ENCODE results near the gene DHRS4. TPM values are rescaled to one million over a fixed set of nuclear protein-coding genes. Genes with fewer than 3 reads are reported as not detected.
"Not testable (repeated sequence)": the region's sequence is repeated elsewhere in the genome, so short reads cannot be mapped to it uniquely, and the experiment has no call there.

DHRS4 gene
- total RNA-seq, 1 experiment from 2014 or later: 46.2 TPM

GRCh38 chr14:24012726-24013273, 59.2 kb downstream of the DHRS4 start:
- DNase-seq (ENCODE audit: low spot score); in situ Hi-C loops (cut with HindIII; ENCODE audit: low sequenced_read_pairs): not testable (repeated sequence)

DNA sequence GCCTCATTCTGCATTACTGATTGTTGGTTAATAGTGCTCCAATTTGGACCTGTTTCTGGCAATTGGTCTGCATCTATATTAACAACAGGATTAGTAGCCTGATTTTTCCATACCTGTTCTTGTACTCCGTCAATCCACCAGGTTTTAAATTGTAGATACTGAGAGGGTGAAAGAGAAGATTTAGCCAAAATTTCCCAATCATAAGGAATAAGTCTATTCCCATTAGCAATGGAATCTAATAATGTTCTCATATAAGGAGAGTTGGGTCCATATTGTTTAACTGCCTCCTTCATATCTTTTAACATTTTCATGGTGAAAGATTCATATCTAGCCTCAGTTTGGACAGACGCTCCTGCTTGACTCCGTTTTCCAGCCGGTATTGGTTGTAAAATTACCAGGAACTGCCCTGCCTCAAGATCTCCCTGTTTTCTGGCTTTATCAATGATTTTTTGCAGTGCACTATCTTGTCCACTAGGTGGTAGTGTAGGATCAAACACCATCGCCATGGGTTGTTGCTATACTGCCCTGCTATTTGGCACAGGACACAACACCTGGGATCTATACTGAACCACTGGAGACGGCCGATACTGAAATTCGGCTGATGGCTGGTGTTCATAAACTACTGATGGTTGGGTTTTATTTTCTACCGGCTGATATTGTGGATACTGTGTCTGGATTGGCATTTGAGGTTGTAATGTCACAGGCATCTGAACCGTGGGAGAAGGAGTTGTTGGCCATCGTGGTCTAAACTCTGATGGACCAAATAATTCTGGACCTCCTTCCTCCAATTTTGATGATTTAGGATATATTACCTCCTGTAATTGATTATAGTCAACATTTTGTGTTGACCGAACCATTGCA, 60.3 kb downstream of the DHRS4 start:
- DNase-seq (ENCODE audit: low spot score): peak; percentile 76
- in situ Hi-C loops (cut with HindIII; ENCODE audit: low sequenced_read_pairs): no loop called here

DNA sequence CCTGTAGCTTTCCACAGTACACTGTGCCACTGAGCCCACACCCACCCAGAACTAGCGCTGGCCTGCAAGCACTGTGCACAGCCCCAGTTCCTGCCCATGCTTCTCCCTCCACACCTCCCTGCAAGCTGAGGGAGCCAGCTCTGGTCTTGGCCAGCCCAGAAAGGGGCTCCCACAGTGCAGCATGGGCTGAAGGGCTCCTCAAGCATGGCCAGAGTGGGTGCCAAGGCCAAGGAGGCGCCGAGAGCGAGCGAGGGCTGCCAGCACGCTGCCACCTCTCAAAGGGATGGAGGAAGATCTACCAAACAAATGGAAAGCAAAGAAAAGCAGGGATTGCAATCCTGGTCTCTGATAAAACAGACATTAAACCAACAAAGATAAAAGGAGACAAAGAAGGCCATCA, 62.2 kb downstream of the DHRS4 start:
- in situ Hi-C loops (cut with HindIII; ENCODE audit: low sequenced_read_pairs): not testable (repeated sequence)

More for the DNA sequence above, 62.2 kb downstream of the DHRS4 start:
- not testable (repeated sequence) for DNase-seq (ENCODE audit: low spot score)

Other genes starting within 250 kb of the DHRS4 start
- 17.3 and 28.1 TPM in 2 replicates for gene DHRS4L2, start 35.2 kb downstream of the DHRS4 start, total RNA-seq (2014; rRNA removed; shearing (Covaris generic))
- 0.74 and 1.6 TPM in 2 replicates for gene CARMIL3, start 98.2 kb downstream of the DHRS4 start, total RNA-seq (2014; rRNA removed; shearing (Covaris generic))
- gene CPNE6, start 117.8 kb downstream of the DHRS4 start, total RNA-seq (2014; rRNA removed; shearing (Covaris generic)): not detected in 2 replicates
- 64.7 and 86.2 TPM in 2 replicates for gene PCK2, start 140.5 kb downstream of the DHRS4 start, total RNA-seq (2014; rRNA removed; shearing (Covaris generic))
- gene DCAF11, start 161.0 kb downstream of the DHRS4 start, total RNA-seq (2014; rRNA removed; shearing (Covaris generic)): 93.8 and 125 TPM in 2 replicates
- gene NRL, start 161.2 kb downstream of the DHRS4 start, total RNA-seq (2014; rRNA removed; shearing (Covaris generic)): 1.3 and 2.8 TPM in 2 replicates
- 0.88 TPM in 1 of 2 replicates, not detected in the other for gene FITM1, start 176.9 kb downstream of the DHRS4 start, total RNA-seq (2014; rRNA removed; shearing (Covaris generic))
- gene PSME1, start 182.4 kb downstream of the DHRS4 start, total RNA-seq (2014; rRNA removed; shearing (Covaris generic)): 57.9 and 58.0 TPM in 2 replicates
- gene EMC9, start 187.8 kb downstream of the DHRS4 start, total RNA-seq (2014; rRNA removed; shearing (Covaris generic)): 33.6 and 45.0 TPM in 2 replicates
- 162 and 168 TPM in 2 replicates for gene PSME2, start 192.8 kb downstream of the DHRS4 start, total RNA-seq (2014; rRNA removed; shearing (Covaris generic))
- gene RNF31, start 193.7 kb downstream of the DHRS4 start, total RNA-seq (2014; rRNA removed; shearing (Covaris generic)): 51.9 and 89.7 TPM in 2 replicates
- 8.3 and 14.1 TPM in 2 replicates for gene IRF9, start 207.5 kb downstream of the DHRS4 start, total RNA-seq (2014; rRNA removed; shearing (Covaris generic))
- 0.31 TPM in 1 of 2 replicates, not detected in the other for gene REC8, start 218.3 kb downstream of the DHRS4 start, total RNA-seq (2014; rRNA removed; shearing (Covaris generic))
- gene IPO4, start 235.0 kb downstream of the DHRS4 start, total RNA-seq (2014; rRNA removed; shearing (Covaris generic)): 79.5 and 80.4 TPM in 2 replicates
- 26.6 and 50.0 TPM in 2 replicates for gene TM9SF1, start 241.7 kb downstream of the DHRS4 start, total RNA-seq (2014; rRNA removed; shearing (Covaris generic))

Measured in G401 (cell line).